Epithelial cell of proximal tubule (primary cell): Measurements from ENCODE around the gene TCERG1L. TPM values are rescaled to one million over a fixed set of nuclear protein-coding genes. Genes with fewer than 3 reads are reported as not detected.
"Not testable (repeated sequence)": the region's sequence is repeated elsewhere in the genome, so short reads cannot be mapped to it uniquely, and the experiment has no call there.

Source experiments
- DNase-seq: peaks from one replicate; pipeline ENCODE4 v3.0.0-alpha.2; 2011; ENCODE audit warnings: low read depth
- H3K4me3 ChIP-seq: 2 replicates; pipeline ENCODE4 v1.5.1; 2011; ENCODE audit warnings: low read depth, mild to moderate bottlenecking, low read length
- CTCF ChIP-seq: conservative IDR thresholded peaks from 2 replicates; pipeline ENCODE4 v1.5.1; 2012; ENCODE audit warnings: low read depth, mild to moderate bottlenecking, low read length
- total RNA-seq: library from RNA; depleted of rRNA; stranded (reverse); fragments of >200 nt; gene quantifications from 2 replicates; pipeline ENCODE4 v1.2.3, GENCODE V29; 2015

TCERG1L gene
- total RNA-seq, 1 donor from 2014 or later, result not detected

DNA sequence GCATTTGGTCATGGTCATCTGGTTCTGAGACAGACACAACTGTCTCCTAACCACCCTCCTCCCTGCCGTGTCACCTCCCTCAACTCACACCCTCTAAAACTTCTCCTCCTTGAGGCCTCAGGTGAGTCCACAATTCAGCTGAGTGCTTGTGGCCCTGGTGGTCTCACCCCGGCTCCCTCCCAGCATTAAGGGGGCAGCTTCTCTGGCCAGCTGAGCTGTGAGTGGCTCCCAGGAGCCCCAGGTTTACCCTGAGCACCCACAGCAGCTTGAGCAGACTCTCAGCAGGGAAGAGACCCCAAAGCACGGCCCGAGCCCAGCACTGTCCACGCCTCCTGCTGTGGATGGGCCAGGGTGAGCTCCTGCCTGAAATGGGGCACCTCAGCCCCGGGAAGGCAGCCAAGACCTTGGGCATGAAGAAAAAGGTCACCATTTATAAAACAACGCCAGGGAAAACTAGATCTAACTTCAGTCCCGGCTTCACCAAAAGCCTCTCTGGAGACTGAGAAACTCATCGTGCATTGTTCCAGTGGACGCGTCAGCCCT, 201.2 kb downstream of the TCERG1L start:
- no peak for TF ChIP-seq CTCF
- H3K4me3 ChIP-seq, result no peak overlapping the region
- DNase-seq, result no peak

GRCh38 chr10:131109726-131110125, 201.8 kb downstream of the TCERG1L start:
- no peak for DNase-seq
- no peak overlapping the region for H3K4me3 ChIP-seq
- no peak for TF ChIP-seq CTCF

GRCh38 chr10:131109291-131109690, 202.2 kb downstream of the TCERG1L start:
- no peak for DNase-seq
- no peak for TF ChIP-seq CTCF
- H3K4me3 ChIP-seq, result no peak overlapping the region

DNA sequence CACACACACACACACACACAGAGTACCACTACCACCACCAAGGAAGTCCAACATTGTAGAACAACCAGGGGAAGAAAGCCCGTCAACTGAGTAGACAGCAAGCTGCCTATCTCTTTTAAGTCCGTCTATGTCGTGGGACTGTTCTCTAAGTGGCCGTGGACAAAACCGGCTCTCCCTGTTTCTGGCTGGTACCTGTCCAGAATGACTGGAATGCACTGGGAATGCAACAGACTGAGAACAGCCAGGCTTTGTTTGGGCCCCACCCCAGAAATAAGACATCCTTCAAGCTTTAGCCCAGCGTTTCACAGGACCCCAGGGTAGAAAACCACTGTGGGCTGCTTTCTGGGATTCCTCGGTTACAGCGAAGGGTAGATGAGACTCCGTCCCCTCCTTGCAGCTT, 203.6 kb downstream of the TCERG1L start:
- H3K4me3 ChIP-seq, result no peak overlapping the region
- no peak for TF ChIP-seq CTCF

DNA sequence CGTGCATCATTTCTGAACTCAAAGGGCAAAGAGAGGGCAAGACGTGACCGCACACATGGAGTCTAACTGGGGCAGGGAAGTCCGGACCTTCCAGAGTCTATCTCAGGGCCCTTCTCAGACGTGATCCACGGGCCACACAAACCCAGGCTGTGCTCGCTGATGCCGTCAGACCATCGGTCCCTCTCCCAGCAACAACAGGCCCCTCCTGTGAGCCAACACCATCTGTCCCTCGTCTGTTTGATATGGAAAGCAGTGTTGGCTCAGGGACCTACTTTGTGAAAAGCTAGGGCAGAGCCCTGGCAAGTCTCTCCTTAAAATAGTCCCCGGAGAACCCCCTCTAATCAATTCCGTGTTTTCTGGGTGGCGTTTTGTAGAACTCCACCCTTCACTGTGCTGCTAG, 208.8 kb downstream of the TCERG1L start:
- no peak for TF ChIP-seq CTCF
- no peak overlapping the region for H3K4me3 ChIP-seq
- DNase-seq, result no peak

More for the DNA sequence above, 203.6 kb downstream of the TCERG1L start:
- no peak for DNase-seq

DNA sequence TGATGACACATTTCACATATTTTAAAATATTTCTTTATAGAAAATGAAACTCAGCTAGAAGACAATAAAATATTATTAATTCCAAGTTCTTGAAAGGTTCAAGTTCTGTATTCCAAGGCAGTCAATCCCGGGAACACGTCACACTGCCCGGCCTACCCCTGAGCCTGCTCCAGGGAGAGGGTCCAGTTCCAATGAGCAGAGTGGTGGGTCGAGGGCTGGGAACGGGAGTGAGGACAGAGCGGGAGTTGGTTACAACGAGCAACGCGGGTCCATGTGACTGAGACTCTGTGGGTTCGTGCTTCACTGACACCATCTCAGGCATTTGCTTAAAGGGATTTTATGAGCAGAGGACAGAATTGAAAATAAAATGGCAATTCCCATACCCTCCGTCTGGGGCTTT, 209.4 kb downstream of the TCERG1L start:
- H3K4me3 ChIP-seq, result no peak overlapping the region
- TF ChIP-seq CTCF, result no peak
- no peak for DNase-seq

DNA sequence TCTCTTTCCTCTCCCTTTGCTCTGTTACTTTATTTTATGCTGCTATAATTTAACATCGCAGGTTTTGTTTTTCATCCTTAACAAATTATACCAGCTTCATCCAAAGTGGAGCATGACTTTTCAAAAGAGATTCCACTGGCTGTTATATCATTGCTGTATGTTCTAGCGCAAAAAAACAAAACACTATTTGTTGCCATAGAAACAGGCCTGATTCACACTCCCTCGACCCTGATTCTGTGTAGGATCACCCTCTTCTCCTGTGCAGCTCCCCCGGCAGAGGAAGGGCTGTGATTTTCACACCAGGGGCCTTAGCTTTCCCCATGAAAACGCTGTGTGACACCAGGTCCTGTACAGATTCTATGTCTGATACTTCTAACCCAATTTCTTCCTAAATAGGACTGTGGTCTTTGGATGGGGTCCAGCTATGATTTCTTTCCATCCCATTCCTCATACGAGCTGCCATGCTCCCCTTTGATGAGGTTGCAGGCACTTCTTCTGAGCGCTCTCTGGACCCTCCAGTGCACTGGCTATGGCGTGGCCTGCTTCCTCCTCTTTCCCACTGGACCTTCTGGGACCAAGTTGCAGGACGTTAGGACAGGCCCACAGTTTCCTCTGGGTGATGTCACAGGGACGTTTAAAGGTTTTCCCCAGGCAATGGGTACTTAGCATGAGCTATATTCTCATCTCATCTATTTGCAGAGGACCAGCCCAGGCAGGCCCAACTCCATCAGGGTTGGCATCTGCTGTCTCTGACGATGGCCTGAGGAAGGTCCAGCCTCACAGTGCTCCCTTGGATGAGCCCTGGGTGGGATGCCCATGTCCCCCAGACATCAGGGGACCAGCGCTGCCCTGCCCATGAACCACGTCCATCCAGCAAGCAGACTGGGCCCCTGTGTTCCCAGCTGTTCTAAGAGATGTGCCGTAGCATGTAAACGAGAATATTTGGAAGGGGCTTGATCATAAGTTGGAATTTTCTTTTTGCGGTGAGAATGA, 210.8 kb downstream of the TCERG1L start:
- not testable (repeated sequence) for DNase-seq

More for the DNA sequence above, 210.8 kb downstream of the TCERG1L start:
- H3K4me3 ChIP-seq, result not testable (repeated sequence)
